ENCODE measurements around the gene TLE2. TPM values are rescaled to one million over a fixed set of nuclear protein-coding genes. Genes with fewer than 3 reads are reported as not detected.

The TLE2 gene
- total RNA-seq, 2 experiments from 2014 or later, result 0.24 to 0.57 TPM

DNA sequence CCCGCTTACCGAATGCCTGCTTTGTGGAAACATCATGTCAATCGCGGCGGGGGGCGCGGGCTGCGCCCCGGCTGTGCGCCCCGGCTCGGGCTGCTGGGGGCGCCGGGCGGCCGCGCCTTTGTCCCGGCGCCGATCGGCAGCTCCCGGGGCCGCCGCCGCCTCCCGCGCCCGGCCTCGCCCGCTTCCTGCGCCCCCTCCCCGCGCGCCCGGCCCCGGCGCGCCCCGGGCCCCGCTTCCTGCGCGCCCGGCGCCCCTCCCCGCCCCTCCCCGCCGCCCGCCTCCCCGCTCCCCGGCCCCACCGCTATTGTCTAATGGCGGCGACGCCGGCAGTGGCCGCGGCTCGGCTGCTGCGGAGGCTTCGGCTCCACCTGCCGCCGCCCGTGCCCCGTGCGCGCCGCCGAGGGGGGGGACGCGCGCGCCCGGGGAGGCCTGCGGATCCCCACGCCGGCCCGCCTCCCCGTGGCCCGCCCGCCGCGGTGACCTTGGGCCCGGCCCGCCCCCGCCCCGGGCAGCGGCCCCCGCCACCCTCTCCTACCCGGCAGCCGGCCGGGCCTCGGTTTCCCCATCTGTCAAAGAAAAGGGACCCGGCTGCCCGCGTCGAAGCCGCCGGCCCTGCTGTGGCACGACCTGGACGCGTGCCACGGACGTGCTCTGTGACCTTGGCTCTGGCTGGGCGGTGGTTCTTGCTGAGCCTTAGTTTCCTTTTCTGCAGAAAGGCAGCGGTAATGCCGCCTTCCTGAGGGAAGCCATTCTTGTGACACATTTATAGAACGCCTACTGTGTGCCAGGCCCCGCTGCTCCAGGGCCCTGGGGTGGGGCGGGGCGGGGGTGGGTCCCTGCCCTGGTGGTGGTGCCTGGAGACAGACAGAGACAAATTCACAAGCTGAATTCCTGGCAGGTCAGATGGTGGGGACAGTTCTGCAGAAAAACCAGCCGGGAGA is 33.4 kb upstream of the TLE2 start, which contains the start of gene TLE5:
Gene TLE5 (minus strand): TSS at position 331 of the 941 bp plus-strand sequence. CDS start 295 bp downstream, at position 36.
- Mint-ChIP-seq H3K36me3 (ENCODE audit: low read depth) (peaks cover 27% of the 10 kb centered on the region), H3K27ac (peak within 1 kb of the TSS; percentile 96), H3K4me3 (peak within 1 kb of the TSS; percentile 76), H3K9me3 (ENCODE audit: insufficient read depth) (no peaks in the 10 kb centered on the region), H3K27me3 (ENCODE audit: low read depth) (no peaks in the 10 kb centered on the region), H3K4me1 (ENCODE audit: low read depth) (peaks cover 42% of the 10 kb centered on the region)
- ChIA-PET CTCF (interaction anchor here (1.0 kb wide), 1 partner anchor 41 kb away, joined by 5 read pairs; no protein-coding TSS in a partner anchor), POLR2A (interaction anchor here (0.9 to 5.0 kb wide), 4 partner anchors 10 to 107 kb away, joined by 3 to 23 read pairs (median 4); no protein-coding TSS in a partner anchor)
- ATAC-seq (peak; percentile 66), DNase-seq (peak; percentile 71)

DNA sequence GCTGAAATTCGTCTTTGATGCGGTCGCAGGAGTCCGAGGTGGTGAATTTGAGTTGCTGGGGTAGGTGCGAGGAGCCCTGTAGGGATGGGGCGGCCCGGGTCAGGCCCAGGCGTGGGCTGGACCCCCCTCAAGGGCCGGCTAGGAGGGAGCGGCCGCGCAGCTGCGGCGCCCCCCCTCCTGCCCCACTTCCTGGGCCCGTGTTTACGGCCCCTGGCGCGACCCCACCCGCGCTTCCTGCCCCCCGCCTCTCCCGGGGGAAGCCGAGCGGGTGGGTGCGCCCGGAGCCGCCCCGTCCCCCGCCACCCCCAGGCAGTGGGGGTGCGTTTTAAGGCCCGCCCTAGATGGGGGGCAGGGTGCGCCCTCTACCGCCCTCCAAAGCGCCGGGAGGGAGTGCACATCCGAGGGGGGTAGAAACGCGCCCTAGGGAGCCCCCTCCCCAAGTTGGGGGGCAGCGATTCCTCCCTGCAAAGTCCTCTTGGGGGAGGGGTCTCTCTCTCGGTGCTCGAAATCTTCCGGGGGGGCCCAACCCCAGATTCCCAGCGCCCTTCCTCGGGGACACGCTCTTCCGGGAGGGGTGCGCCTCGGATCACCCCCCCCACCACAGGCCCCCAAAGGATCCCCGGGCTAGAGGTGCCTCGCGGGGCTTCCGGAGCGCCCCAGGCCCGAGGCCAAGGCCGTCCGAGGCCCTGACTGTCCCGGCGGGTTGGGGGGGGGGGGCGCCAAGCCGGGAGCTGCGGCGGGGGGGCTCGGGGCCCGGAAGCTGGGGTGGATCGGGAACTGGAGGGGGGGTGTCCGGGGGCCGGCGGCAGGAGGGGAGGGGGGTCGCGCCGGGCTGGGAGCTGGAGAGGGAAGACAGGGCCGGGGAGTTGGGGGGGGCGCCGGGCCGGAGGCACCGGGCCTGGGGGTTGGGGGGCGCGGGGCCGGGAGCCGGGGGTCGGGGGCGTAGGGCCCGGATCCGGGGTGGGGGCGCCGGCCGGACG is 32.4 kb upstream of the TLE2 start:
- ATAC-seq, result peak; percentile 64
- Mint-ChIP-seq H3K36me3 (ENCODE audit: low read depth) (peaks cover 33% of the 10 kb centered on the region), H3K9me3 (ENCODE audit: insufficient read depth) (no peaks in the 10 kb centered on the region), H3K4me3 (peak overlapping the region; percentile 86), H3K4me1 (ENCODE audit: low read depth) (peaks cover 46% of the 10 kb centered on the region), H3K27ac (peak overlapping the region; percentile 92), H3K27me3 (ENCODE audit: low read depth) (no peaks in the 10 kb centered on the region)
- ChIA-PET POLR2A (interaction anchor here (0.6 to 5.0 kb wide), 9 partner anchors 9 to 585 kb away, joined by 3 to 23 read pairs (median 4); partner anchors contain the start of gene GADD45B), CTCF (interaction anchor here (0.8 to 1.5 kb wide), 4 partner anchors 9 to 110 kb away, joined by 4 to 11 read pairs (median 7); no protein-coding TSS in a partner anchor)
- peak; percentile 85 for DNase-seq

DNA sequence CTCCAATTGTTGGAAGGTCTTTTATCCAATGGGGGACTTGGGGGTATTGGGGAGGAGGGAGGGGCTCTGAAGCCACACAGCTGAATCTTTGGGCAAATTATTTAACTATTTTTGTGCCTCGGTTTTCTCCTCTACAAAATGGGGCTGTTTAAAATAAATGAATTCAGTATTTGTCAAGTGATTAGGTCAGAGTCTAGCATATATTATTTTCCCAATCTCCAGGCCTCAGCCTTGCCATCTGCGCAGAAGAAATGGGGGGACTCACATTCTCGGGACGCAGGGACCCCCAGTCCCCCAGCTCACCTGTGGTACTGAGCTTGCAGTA is 31.7 kb upstream of the TLE2 start:
- Mint-ChIP-seq H3K27me3 (ENCODE audit: low read depth) (no peaks in the 10 kb centered on the region), H3K4me3 (peak overlapping the region; percentile 86), H3K9me3 (ENCODE audit: insufficient read depth) (no peaks in the 10 kb centered on the region), H3K27ac (peak overlapping the region; percentile 92), H3K36me3 (ENCODE audit: low read depth) (peaks cover 35% of the 10 kb centered on the region), H3K4me1 (ENCODE audit: low read depth) (peaks cover 46% of the 10 kb centered on the region)
- ATAC-seq (no peak), DNase-seq (no peak)
- POLR2A ChIA-PET, result interaction anchor here (0.6 to 5.0 kb wide), 8 partner anchors 9 to 585 kb away, joined by 3 to 23 read pairs (median 4); partner anchors contain the start of gene GADD45B
- CTCF ChIA-PET, result interaction anchor here (0.8 to 1.5 kb wide), 4 partner anchors 8 to 110 kb away, joined by 4 to 11 read pairs (median 7); no protein-coding TSS in a partner anchor

DNA sequence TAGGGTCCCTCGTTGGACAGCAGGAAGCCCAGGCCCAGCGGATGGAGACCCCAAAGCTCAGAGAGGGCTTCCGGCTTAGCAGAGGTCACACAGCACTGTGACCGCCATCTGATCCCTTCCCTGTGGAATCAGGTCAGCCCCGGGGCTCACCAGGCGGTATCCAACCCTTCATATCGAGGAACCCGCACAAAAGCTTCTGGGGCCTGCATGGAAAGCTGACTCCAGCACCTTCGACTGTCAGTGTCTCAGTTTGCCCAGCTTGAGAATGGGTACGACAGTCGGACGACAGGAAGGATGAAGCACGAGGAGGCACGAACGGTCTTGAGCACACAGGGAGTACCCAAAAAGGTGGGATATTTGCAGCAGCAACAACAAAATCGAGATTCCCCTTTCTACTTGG is 30.6 kb upstream of the TLE2 start:
- no peak for ATAC-seq
- peak overlapping the region; percentile 92 for H3K27ac Mint-ChIP-seq
- peaks cover 43% of the 10 kb centered on the region for H3K36me3 Mint-ChIP-seq (ENCODE audit: low read depth)
- H3K4me1 Mint-ChIP-seq (ENCODE audit: low read depth), result peaks cover 52% of the 10 kb centered on the region
- no peak for DNase-seq
- no peaks in the 10 kb centered on the region for H3K9me3 Mint-ChIP-seq (ENCODE audit: insufficient read depth)
- H3K27me3 Mint-ChIP-seq (ENCODE audit: low read depth), result no peaks in the 10 kb centered on the region
- H3K4me3 Mint-ChIP-seq, result peak overlapping the region; percentile 86
- ChIA-PET CTCF (interaction anchor here (0.8 kb wide), 1 partner anchor 109 kb away, joined by 3 read pairs; no protein-coding TSS in a partner anchor), POLR2A (interaction anchor here (1.0 to 5.0 kb wide), 4 partner anchors 7 to 303 kb away, joined by 3 to 23 read pairs (median 6); no protein-coding TSS in a partner anchor)

DNA sequence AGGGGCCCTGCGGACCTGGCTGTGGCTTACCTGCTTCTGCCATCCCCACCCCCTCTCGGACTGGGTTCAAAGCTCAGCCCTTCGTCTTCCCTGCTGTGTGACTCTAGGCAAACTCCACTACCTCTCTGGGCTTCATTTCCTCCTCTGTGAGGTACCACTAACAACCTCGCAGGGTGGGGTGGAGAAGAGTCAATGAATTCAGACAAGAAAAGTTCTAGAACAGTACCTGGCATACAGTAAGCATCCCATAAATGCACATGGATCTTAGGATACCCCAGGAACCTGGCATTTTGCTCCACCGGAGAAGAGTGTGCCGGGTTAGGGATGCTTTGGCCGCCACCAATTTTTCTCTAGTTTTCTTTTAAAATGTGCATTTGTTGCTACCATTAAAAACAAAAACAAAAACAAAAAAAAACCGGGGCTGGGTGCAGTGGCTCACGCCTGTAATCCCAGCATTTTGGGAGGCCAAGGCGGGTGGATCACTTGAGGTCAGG is 29.8 kb upstream of the TLE2 start:
- Mint-ChIP-seq H3K4me3 (no peak overlapping the region), H3K27me3 (ENCODE audit: low read depth) (no peaks in the 10 kb centered on the region), H3K9me3 (ENCODE audit: insufficient read depth) (no peaks in the 10 kb centered on the region), H3K4me1 (ENCODE audit: low read depth) (peaks cover 52% of the 10 kb centered on the region), H3K36me3 (ENCODE audit: low read depth) (peaks cover 50% of the 10 kb centered on the region), H3K27ac (peak overlapping the region; percentile 27)
- POLR2A ChIA-PET, result interaction anchor here (1.0 to 5.0 kb wide), 3 partner anchors 13 to 22 kb away, joined by 3 to 23 read pairs (median 5); no protein-coding TSS in a partner anchor
- ATAC-seq (no peak), DNase-seq (no peak)
- CTCF ChIA-PET, result interaction anchor here (0.8 to 1.4 kb wide), 4 partner anchors 16 to 108 kb away, joined by 3 read pairs; no protein-coding TSS in a partner anchor

DNA sequence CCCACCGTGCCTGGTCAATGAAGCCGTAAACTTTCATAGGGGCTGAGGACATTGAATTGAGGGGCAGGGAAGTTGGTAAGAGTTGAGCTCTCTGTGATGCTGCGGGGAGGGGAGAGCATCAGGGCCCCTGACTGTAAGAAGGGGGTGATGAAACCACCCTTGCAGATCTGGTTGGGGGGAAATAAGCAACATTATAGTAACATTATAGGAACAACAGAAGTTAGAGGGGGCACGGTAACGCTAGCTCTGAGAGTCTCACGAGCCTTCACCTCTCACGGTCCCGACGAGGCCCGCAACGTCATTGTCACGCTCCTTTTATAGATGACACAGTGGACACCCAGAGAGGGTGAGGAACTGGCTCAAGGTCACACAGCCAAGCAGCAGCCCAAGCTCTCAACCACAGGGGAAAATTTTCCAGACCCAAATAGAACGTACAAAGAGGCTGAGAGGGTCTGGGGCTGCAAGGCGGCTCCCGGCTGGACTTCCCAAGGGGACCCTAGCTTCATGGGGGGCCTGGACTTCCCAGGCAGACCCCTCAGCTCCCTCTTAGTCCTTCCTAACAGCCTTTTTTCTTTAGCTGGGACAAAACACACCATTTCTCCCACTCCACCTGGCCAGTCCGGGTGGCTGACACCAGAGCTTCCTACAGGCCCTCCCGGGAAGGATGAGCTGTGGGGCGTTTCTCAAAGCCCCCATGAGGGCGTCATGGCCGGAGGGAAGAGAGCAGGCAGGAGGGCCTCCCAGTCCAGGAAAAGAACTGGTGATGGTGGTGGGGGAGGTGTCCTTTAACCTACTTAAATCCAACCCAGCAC is 29.1 kb upstream of the TLE2 start:
- ChIA-PET POLR2A (interaction anchor here (1.0 to 1.7 kb wide), 2 partner anchors 13 to 16 kb away, joined by 3 to 5 read pairs; no protein-coding TSS in a partner anchor), CTCF (interaction anchor here (1.0 to 1.4 kb wide), 3 partner anchors 15 to 71 kb away, joined by 3 read pairs; no protein-coding TSS in a partner anchor)
- H3K27me3 Mint-ChIP-seq (ENCODE audit: low read depth), result no peaks in the 10 kb centered on the region
- peaks cover 46% of the 10 kb centered on the region for H3K4me1 Mint-ChIP-seq (ENCODE audit: low read depth)
- H3K36me3 Mint-ChIP-seq (ENCODE audit: low read depth), result peaks cover 50% of the 10 kb centered on the region
- H3K9me3 Mint-ChIP-seq (ENCODE audit: insufficient read depth), result no peaks in the 10 kb centered on the region
- H3K4me3 Mint-ChIP-seq, result no peak overlapping the region
- H3K27ac Mint-ChIP-seq, result peak overlapping the region; percentile 25
- ATAC-seq (no peak), DNase-seq (no peak)

DNA sequence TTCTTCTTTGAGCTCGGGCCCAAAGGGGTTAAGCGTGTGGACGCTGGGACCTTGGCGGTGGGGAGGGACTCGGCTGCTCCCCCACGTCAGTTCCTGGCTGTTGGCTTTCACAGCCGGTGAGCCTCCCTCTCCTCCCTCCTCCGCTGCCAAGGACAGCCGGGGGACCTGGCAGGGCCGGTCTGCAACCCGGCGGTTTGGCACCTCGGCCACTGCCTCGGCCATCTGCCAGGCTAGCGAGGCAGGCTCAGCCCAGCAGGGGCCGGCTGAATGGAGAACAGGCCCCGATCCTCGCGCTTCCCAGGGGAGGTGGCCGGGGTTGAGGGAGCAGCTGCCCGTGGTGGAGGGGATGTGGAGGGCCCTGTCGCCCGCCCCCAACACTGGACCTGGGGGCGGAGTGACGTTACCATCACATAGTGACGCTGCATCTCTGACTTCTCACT is 28.2 kb upstream of the TLE2 start:
- peaks cover 42% of the 10 kb centered on the region for H3K4me1 Mint-ChIP-seq (ENCODE audit: low read depth)

DNA sequence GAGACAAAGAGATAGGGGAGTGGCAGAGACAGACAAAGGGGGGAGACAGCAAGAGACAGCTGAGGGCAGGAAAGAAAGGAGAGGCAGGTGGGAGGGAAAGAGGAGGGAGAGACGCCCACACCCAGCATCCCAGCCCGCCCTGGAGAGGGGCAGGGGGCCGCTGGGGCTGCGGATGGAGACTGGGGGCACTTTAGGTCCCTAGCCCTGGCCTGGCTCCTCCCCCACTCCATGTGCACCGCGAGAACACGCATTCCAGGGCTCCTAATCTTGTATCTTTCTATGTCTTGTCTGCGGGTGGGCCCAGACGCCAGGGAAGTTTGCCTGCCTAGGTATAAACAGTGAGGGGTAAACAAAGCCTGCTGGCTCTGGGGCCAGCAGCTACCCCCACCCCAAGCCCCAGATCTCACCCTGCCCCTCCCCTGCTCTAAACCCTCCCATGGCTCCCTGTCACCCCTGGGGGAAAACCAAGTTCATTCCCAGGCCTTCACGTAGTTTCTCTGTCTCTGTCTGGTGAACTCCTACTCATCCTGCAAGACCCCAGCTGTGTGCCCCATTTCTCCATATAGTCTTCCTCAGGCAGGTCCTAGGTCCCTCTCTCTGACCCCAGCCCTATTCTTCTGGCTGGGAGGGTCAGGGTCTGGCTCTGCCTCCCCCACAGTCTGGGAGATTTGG is 27.5 kb upstream of the TLE2 start:
- Mint-ChIP-seq H3K27me3 (ENCODE audit: low read depth) (no peaks in the 10 kb centered on the region), H3K36me3 (ENCODE audit: low read depth) (peaks cover 55% of the 10 kb centered on the region), H3K27ac (no peak overlapping the region), H3K9me3 (ENCODE audit: insufficient read depth) (no peaks in the 10 kb centered on the region), H3K4me1 (ENCODE audit: low read depth) (peaks cover 42% of the 10 kb centered on the region), H3K4me3 (no peak overlapping the region)
- CTCF ChIA-PET, result no interaction called here
- POLR2A ChIA-PET, result interaction anchor here (0.7 kb wide), 1 partner anchor 20 kb away, joined by 3 read pairs; no protein-coding TSS in a partner anchor
- DNase-seq (no peak), ATAC-seq (no peak)

More for the DNA sequence above, 28.2 kb upstream of the TLE2 start:
- Mint-ChIP-seq H3K27ac (no peak overlapping the region), H3K36me3 (ENCODE audit: low read depth) (peaks cover 53% of the 10 kb centered on the region), H3K27me3 (ENCODE audit: low read depth) (no peaks in the 10 kb centered on the region), H3K9me3 (ENCODE audit: insufficient read depth) (no peaks in the 10 kb centered on the region), H3K4me3 (no peak overlapping the region)
- no peak for ATAC-seq
- CTCF ChIA-PET, result no interaction called here
- POLR2A ChIA-PET, result no interaction called here
- no peak for DNase-seq

DNA sequence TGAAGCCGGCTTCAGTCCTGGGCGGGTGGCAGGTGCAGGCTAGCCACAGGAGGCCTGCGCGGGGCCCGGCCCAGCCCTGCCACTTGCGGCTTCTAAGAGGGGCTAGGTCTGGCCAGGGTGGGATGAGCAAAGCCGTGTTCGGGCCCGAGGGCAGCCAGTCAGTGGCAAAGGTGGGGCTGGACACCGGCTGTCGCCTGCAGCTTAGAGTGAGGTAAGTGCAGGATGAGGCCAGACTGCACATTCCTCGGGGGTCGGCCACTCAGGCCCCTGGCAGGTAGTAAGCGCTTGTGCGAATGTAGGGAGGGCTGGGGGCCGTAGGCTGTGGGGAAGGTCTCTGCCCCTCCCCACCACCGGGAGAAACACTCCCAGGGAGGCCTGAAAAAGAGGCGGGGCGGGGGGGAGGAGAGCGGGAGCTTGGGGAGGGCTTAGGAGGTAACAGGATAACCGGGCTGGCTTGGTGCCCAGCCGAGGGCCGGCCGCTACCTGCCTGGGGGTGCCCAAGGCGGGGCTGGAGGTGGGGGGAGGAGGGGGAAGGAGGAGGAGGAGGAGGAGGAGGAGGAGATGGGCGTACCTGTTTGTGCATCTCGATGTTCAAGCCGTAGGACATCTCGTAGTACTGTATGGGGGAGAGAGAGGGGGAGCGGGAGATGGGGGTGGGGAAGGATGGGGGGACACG is 26.8 kb upstream of the TLE2 start:
- peaks cover 40% of the 10 kb centered on the region for H3K4me1 Mint-ChIP-seq (ENCODE audit: low read depth)

More for the DNA sequence above, 26.8 kb upstream of the TLE2 start:
- ATAC-seq (no peak), DNase-seq (no peak)
- Mint-ChIP-seq H3K27me3 (ENCODE audit: low read depth) (no peaks in the 10 kb centered on the region), H3K4me3 (no peak overlapping the region), H3K27ac (no peak overlapping the region), H3K36me3 (ENCODE audit: low read depth) (peaks cover 53% of the 10 kb centered on the region), H3K9me3 (ENCODE audit: insufficient read depth) (no peaks in the 10 kb centered on the region)
- ChIA-PET POLR2A (interaction anchor here (0.7 kb wide), 1 partner anchor 20 kb away, joined by 3 read pairs; no protein-coding TSS in a partner anchor), CTCF (no interaction called here)

All from activated CD8-positive, alpha-beta T cell treated with anti-CD3 and anti-CD28 coated beads, Interleukin-2, amount 10 ng/mL, durations not matched to agents 7 days and 5 days (primary cell).